Fibroblast of lung (primary cell): ENCODE measurements around the gene SEC24B. TPM values are rescaled to one million over a fixed set of nuclear protein-coding genes. Genes with fewer than 3 reads are reported as not detected.

ENCODE experiments used
- DNase-seq, 2 donors: peaks; one replicate each; pipeline versions ENCODE4 v3.0.0 to v3.0.0-alpha.2; 2010; ENCODE audit warnings: low read depth in 2 of 2
- H2AFZ ChIP-seq: 2 replicates; pipeline ENCODE4 v1.5.1; 2012; ENCODE audit warnings: low read length, control low read depth, inconsistent platforms
- H3K27ac ChIP-seq: 2 replicates; pipeline ENCODE4 v1.5.1; 2011; ENCODE audit warnings: low read length, control low read depth; ENCODE audit not compliant: insufficient read depth
- H3K27me3 ChIP-seq: 2 replicates; pipeline ENCODE4 v1.5.1; 2011; ENCODE audit warnings: mild to moderate bottlenecking, low read length; ENCODE audit not compliant: control insufficient read depth, insufficient read depth
- H3K36me3 ChIP-seq: 2 replicates; pipeline ENCODE4 v1.5.1; 2011; ENCODE audit warnings: low read length; ENCODE audit not compliant: control insufficient read depth, insufficient read depth
- H3K4me1 ChIP-seq: 2 replicates; pipeline ENCODE4 v1.5.1; 2011; ENCODE audit warnings: low read length; ENCODE audit not compliant: control insufficient read depth, insufficient read depth; ENCODE audit errors: extremely low read depth
- H3K4me2 ChIP-seq: 2 replicates; pipeline ENCODE4 v1.5.1; 2011; ENCODE audit warnings: low read length, control low read depth; ENCODE audit not compliant: insufficient read depth; ENCODE audit errors: extremely low read depth
- H3K4me3 ChIP-seq, 4 experiments: fragments of 200-600 bp in 1 of 4; sonication (generic) in 1 of 4; replicated peaks in 1 of 4; 2 replicates each; pipeline ENCODE4 v1.5.1; 2011 to 2016; ENCODE audit warnings: low read length in 4 of 4, low read depth in 3 of 4, mild to moderate bottlenecking in 3 of 4, control low read depth in 2 of 4, inconsistent platforms in 1 of 4, mixed read lengths in 1 of 4; ENCODE audit not compliant: insufficient read depth in 1 of 4; ENCODE audit errors: control extremely low read depth in 1 of 4
- H3K79me2 ChIP-seq: 2 replicates; pipeline ENCODE4 v1.5.1; 2012; ENCODE audit warnings: mild to moderate bottlenecking, low read length, inconsistent platforms; ENCODE audit not compliant: control insufficient read depth, insufficient read depth
- H3K9ac ChIP-seq: 2 replicates; pipeline ENCODE4 v1.5.1; 2011; ENCODE audit warnings: mild to moderate bottlenecking, low read length, control low read depth; ENCODE audit not compliant: insufficient read depth
- H3K9me3 ChIP-seq: 2 replicates; pipeline ENCODE4 v1.5.1; 2012; ENCODE audit warnings: low read depth, low read length; ENCODE audit not compliant: control insufficient read depth, insufficient read depth
- H4K20me1 ChIP-seq: 2 replicates; pipeline ENCODE4 v1.5.1; 2011; ENCODE audit warnings: low read length; ENCODE audit not compliant: control insufficient read depth, insufficient read depth; ENCODE audit errors: extremely low read depth
- EZH2 ChIP-seq: IDR thresholded peaks from 2 replicates; pipeline ENCODE4 v1.5.1; 2012; ENCODE audit warnings: low read length, control low read depth, mild to moderate bottlenecking; ENCODE audit errors: missing control alignments
- polyA plus RNA-seq, 2 donors: library from polyadenylated mRNA; depleted of rRNA in 1 of 2; stranded (reverse) in 1 of 2; unstranded in 1 of 2; fragments of >200 nt; gene quantifications; 2 replicates each; pipeline ENCODE4 v1.2.1, GENCODE V29; 2011 to 2012; ENCODE audit warnings: missing spikeins in 1 of 2
- total RNA-seq: library from RNA; depleted of rRNA; stranded (reverse); fragments of >200 nt; gene quantifications from 2 replicates; pipeline ENCODE4 v1.2.1, GENCODE V29; 2014
- TF ChIP-seq, protein P1 (sequence below), 2 donors: IDR thresholded peaks in 1 of 2; conservative IDR thresholded peaks in 1 of 2; 1 replicate in 1 of 2; 2 replicates in 1 of 2; pipeline ENCODE4 v1.5.1; 2011 to 2012; ENCODE audit warnings: low read length in 2 of 2, control low read depth in 1 of 2, inconsistent platforms in 1 of 2, low read depth in 1 of 2, mild to moderate bottlenecking in 1 of 2

Gene SEC24B
- total and polyA plus RNA-seq, 2 donors (not counting 1 experiment from before 2014, with no cell fraction given) = 16.3 to 47.9 TPM

DNA sequence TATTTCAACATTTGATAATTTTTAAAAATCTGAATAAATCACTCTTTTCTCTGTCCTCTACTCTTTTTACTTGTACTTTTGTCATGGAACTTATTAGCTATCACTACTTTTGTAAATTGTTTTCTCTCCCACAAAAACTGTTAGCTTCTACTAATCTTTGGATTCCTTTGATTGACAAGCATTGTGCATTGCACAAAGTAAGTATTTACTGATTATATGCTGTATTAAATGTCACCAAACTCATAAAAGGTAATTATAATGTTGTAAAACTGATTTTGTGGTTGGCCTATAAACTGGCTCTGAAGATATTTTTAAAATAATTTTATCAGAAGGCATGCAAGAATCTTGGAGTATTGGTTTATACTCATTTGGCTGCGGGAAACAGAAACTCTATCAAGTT is 15.0 kb upstream of the SEC24B start:
- no peak overlapping the region for H2AFZ ChIP-seq
- no peaks in the 10 kb centered on the region for H4K20me1 ChIP-seq
- H3K4me3 ChIP-seq = no peak overlapping the region
- H3K79me2 ChIP-seq = no peaks in the 10 kb centered on the region
- no peak for TF ChIP-seq EZH2
- TF ChIP-seq, protein P1, sequence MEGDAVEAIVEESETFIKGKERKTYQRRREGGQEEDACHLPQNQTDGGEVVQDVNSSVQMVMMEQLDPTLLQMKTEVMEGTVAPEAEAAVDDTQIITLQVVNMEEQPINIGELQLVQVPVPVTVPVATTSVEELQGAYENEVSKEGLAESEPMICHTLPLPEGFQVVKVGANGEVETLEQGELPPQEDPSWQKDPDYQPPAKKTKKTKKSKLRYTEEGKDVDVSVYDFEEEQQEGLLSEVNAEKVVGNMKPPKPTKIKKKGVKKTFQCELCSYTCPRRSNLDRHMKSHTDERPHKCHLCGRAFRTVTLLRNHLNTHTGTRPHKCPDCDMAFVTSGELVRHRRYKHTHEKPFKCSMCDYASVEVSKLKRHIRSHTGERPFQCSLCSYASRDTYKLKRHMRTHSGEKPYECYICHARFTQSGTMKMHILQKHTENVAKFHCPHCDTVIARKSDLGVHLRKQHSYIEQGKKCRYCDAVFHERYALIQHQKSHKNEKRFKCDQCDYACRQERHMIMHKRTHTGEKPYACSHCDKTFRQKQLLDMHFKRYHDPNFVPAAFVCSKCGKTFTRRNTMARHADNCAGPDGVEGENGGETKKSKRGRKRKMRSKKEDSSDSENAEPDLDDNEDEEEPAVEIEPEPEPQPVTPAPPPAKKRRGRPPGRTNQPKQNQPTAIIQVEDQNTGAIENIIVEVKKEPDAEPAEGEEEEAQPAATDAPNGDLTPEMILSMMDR (conservative IDR thresholded peaks at IDR 0.05 in 1 of 2, IDR thresholded peaks at IDR 0.05 in 1 of 2; ENCODE audit: low read depth in 1 of 2, low read length in 2 of 2) = no peak
- H3K27me3 ChIP-seq = no peaks in the 10 kb centered on the region
- no peaks in the 10 kb centered on the region for H3K9me3 ChIP-seq
- no peak overlapping the region for H3K27ac ChIP-seq
- H3K36me3 ChIP-seq = no peaks in the 10 kb centered on the region
- DNase-seq = no peak
- no peaks in the 10 kb centered on the region for H3K4me1 ChIP-seq
- H3K9ac ChIP-seq = no peak overlapping the region
- no peak overlapping the region for H3K4me2 ChIP-seq

DNA sequence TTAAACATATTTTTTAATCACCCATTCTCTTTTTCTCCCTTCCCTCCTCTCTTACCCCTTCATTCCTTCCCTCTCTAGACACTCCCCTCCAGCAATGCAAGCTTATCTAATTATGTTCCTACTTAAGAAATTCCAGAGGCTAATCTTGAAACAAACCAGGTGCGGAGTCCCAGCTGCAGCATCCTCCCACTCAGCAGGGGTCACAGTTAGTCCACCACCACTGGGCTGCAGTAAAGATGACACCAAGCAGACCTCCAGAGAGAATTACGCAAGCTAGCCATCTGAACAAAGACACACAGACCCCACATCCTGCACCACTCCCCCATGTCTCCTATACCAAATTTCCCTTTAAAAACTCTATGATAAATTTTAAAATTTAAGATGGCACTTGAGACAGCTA is 13.9 kb upstream of the SEC24B start:
- H2AFZ ChIP-seq = no peak overlapping the region
- TF ChIP-seq, protein P1 (conservative IDR thresholded peaks at IDR 0.05 in 1 of 2, IDR thresholded peaks at IDR 0.05 in 1 of 2; ENCODE audit: low read depth in 1 of 2, low read length in 2 of 2) = no peak
- TF ChIP-seq EZH2 = no peak
- H3K4me1 ChIP-seq = no peaks in the 10 kb centered on the region

DNA sequence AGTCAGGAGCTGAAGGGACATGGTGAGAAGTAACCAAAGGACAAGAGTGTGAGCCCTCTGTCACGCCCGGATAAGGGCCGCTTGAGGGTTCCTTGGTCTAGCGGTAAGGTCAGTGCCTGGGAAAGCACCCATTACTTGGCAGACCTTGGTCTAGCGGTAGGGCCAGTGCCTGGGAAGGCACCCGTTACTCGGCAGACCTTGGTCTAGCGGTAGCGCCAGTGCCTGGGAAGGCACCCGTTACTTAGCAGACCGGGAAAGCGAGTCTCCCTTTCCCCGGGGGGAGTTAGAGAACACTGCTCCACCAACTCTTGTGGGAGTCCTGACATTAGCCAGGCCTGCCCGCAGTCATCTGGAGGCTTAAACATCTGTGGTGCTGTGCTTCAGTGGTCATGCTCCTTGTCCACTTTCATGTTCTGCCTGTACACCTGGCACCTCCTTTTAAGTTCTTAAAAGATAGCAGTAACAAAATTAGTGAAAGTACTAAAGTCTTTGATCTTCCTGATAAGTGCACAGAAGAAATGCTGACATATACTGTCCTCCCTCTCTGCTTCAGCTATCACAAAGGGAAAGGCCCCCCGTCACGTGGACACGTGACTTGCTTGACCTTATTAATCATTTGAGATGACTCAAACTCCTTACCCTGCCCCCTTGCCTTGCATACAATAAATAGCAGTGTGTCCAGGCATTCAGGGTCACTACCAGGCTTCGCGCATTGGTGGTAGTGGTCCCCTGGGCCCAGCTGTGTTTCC is 9.3 kb upstream of the SEC24B start:
- H3K36me3 ChIP-seq = no peaks in the 10 kb centered on the region
- TF ChIP-seq, protein P1 (conservative IDR thresholded peaks at IDR 0.05 in 1 of 2, IDR thresholded peaks at IDR 0.05 in 1 of 2; ENCODE audit: low read depth in 1 of 2, low read length in 2 of 2) = no peak
- TF ChIP-seq EZH2 = no peak
- no peak overlapping the region for H3K9ac ChIP-seq
- H3K27me3 ChIP-seq = no peaks in the 10 kb centered on the region
- H3K4me2 ChIP-seq = no peak overlapping the region
- no peaks in the 10 kb centered on the region for H3K9me3 ChIP-seq
- DNase-seq = no peak
- H2AFZ ChIP-seq = no peak overlapping the region
- H3K27ac ChIP-seq = no peak overlapping the region
- H4K20me1 ChIP-seq = no peaks in the 10 kb centered on the region
- no peaks in the 10 kb centered on the region for H3K79me2 ChIP-seq
- H3K4me3 ChIP-seq = no peak overlapping the region
- H3K4me1 ChIP-seq = no peaks in the 10 kb centered on the region

More for the DNA sequence above, 13.9 kb upstream of the SEC24B start:
- H3K9ac ChIP-seq = no peak overlapping the region
- no peaks in the 10 kb centered on the region for H3K36me3 ChIP-seq
- no peak overlapping the region for H3K4me2 ChIP-seq
- H3K9me3 ChIP-seq = no peaks in the 10 kb centered on the region
- H3K79me2 ChIP-seq = no peaks in the 10 kb centered on the region
- DNase-seq = peak in 1 of 2 donors; percentile 36
- H4K20me1 ChIP-seq = no peaks in the 10 kb centered on the region
- no peak overlapping the region for H3K4me3 ChIP-seq
- no peak overlapping the region for H3K27ac ChIP-seq
- no peaks in the 10 kb centered on the region for H3K27me3 ChIP-seq
